ENCODE data around the gene DPPA5.
A peak's percentile ranks its signal among the peaks of the same experiment; 100 is the strongest.
"Not testable (repeated sequence)": the region's sequence is repeated elsewhere in the genome, so short reads cannot be mapped to it uniquely, and the experiment has no call there.

Gene DPPA5

GRCh38 chr6:73367761-73368355, 13.8 kb upstream of the DPPA5 start:
- FAIRE-seq (no peak), DNase-seq (ENCODE audit: extremely low spot score, insufficient read length, low read depth) (no peak)

DNA sequence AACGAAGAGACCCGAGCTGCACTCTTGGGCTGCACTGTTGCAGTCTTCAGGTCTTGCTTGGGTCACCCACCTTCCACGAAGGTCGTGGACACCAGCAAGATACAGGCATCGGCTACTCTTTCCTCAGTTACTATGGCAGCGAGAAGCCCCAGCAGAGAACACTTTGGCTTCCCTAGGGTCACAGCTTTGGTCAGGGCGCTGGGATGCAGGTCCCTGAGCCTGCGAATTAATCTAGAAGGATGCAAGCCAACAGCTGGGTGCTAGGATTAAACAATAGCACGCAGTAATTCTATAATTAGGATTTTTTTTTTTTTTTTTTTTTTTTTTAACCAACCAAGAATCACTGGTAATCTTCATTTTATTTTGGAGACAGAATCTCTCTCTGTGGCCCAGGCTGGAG, 10.5 kb upstream of the DPPA5 start:
- FAIRE-seq: no peak

GRCh38 chr6:73364121-73364520, 10.0 kb upstream of the DPPA5 start:
- DNase-seq (ENCODE audit: extremely low spot score, insufficient read length, low read depth) (no peak), FAIRE-seq (no peak)

More for the DNA sequence above, 10.5 kb upstream of the DPPA5 start:
- DNase-seq (ENCODE audit: extremely low spot score, insufficient read length, low read depth): no peak

- no peak for FAIRE-seq
- DNase-seq (ENCODE audit: extremely low spot score, insufficient read length, low read depth): no peak
Observed at GRCh38 chr6:73363537-73363875, 9.4 kb upstream of the DPPA5 start.

GRCh38 chr6:73362869-73363536, 8.9 kb upstream of the DPPA5 start:
- no peak for FAIRE-seq
- DNase-seq (ENCODE audit: extremely low spot score, insufficient read length, low read depth): no peak

DNA sequence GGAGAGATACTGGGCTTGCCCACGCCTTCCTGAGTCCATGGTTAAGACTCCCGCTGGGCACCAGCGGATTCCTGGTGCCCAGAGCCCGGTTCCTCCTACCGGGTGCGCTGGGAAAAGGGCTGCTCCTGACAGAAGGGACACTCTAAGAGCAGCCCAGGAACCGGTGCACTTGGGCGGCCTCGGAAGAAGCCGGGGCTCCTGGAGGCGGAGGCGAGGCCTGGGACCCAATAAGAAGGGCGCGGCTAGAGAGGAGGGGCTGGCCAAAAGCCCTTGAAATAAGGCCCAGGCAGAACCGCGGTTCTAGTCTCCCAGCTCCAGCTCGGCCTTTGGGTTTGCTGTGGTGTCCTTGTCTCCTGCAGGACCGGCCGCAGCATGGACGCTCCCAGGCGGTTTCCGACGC, 8.3 kb upstream of the DPPA5 start, which contains the start of gene KHDC3L:
Gene KHDC3L (plus strand): TSS at position 301 of the 400 bp plus-strand sequence. CDS start 72 bp downstream, at position 373.
- no peak for DNase-seq (ENCODE audit: extremely low spot score, insufficient read length, low read depth)
- FAIRE-seq: no peak

DNA sequence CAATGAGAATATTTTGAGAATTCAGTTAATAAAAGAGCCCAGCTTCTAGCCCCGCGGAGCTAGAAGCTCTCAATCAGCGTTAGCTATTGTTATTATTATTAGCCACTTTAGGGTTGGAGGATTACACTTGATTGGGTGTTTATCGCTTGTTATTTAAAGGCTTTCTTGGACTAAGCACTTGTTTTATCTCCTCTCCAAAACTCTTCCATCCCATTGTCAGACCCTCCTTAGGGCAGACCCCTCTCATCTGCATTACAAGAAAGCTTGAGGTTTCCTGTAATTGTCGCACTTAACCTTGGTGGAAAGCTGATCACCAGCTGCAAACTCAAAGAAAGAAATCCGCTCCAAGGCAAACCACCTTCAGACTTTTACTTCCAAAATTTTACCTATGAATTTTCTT, 4.8 kb downstream of the DPPA5 start:
- FAIRE-seq: no peak
- no peak for DNase-seq (ENCODE audit: extremely low spot score, insufficient read length, low read depth)

DNA sequence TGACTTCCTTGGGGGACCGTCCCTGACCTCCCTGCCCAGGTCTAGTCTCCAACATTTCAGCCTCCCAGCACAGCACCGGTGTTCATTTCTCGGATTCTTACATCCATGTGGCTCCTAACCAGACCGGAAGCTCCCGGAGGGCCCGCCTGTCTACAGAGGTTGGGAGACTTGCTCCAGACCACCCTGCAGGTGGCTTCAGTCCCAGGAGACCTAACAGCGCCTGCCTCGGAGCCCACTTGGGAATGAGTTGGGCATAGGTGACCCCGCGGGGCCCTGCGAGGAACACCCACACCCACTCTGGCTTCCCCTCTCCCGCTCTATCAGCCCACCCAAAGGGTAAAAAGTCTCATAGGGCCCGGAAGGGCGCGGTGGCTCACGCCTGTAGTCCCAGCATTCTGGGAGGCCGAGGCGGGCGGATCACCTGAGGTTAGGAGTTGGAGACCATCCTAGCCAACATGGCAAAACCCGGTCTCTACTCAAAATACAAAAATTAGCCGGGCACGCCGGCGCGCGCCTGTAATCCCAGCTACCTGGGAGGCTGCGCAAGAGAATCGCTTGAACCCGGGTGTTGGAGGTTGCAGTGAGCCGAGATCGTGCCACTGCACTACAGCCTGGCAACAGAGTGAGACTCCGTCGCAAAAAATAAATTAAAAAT, 5.4 kb downstream of the DPPA5 start:
- no peak for DNase-seq (ENCODE audit: extremely low spot score, insufficient read length, low read depth)
- FAIRE-seq: no peak

- DNase-seq (ENCODE audit: extremely low spot score, insufficient read length, low read depth) (no peak), FAIRE-seq (no peak)
Observed at GRCh38 chr6:73343164-73343563, 10.9 kb downstream of the DPPA5 start.

GRCh38 chr6:73342174-73342573, 11.9 kb downstream of the DPPA5 start:
- DNase-seq (ENCODE audit: extremely low spot score, insufficient read length, low read depth) (no peak), FAIRE-seq (no peak)

- DNase-seq (ENCODE audit: extremely low spot score, insufficient read length, low read depth) (no peak), FAIRE-seq (no peak)
Observed at GRCh38 chr6:73341335-73341734, 12.7 kb downstream of the DPPA5 start.

DNA sequence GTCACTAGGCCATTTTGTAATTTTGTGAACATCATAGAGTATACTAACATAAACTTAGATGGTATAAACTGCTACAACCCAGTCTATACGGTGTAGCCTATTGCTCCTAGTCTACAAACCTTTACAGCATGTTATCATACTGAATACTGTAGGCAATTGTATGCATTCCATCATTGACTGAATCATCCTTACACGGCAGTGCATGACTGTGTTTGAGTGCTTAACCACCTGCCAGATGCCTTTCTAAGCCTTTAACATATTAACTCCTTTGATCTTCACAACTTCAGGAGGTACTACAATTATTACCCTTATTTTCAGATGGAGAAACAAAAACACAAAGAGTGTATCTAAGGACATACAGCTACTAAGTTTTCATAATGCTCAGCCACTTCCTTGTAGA, 14.0 kb downstream of the DPPA5 start:
- DNase-seq (ENCODE audit: extremely low spot score, insufficient read length, low read depth): no peak
- no peak for FAIRE-seq

DNA sequence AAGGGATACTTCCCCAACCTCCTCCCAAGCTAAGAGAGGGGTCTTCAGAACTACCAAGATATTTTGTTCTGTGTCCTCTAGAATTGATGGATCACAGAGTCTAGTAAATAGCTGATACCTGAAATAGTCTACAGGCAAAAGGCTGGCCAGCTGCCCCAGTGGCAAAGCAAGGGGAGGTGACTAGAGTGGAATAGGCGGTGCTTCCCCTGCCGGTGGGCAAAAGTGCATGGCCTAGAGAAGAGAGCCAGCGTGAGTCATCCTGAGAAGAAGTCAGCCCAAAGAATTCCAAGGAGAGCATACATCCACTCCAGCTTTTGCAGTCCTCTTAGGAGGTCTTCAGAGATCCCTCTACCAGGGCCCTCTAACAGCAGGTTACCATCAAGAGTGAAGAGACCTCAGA, 14.7 kb downstream of the DPPA5 start:
- DNase-seq (ENCODE audit: extremely low spot score, insufficient read length, low read depth) (no peak), FAIRE-seq (no peak)

DNA sequence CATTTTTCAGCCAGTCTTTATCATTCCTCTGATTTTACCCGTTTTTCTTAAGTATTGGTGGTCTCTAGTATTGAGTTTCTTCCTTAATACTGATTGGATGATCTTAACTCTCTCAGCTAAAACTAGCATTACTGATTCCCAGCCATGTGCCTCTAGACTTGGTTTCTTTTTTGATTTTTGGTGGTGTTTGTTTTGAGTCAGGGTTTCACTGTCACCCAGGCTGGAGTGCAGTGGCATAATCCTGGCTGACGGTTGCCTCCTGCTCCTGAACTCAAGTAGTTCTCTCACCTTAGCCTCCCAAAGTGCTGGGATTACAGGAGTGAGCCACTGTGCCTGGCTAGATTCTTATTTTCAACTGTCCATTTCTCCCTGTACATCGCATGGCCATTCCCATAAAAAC, 24.9 kb downstream of the DPPA5 start:
- FAIRE-seq (no peak), DNase-seq (ENCODE audit: extremely low spot score, insufficient read length, low read depth) (no peak)

DNA sequence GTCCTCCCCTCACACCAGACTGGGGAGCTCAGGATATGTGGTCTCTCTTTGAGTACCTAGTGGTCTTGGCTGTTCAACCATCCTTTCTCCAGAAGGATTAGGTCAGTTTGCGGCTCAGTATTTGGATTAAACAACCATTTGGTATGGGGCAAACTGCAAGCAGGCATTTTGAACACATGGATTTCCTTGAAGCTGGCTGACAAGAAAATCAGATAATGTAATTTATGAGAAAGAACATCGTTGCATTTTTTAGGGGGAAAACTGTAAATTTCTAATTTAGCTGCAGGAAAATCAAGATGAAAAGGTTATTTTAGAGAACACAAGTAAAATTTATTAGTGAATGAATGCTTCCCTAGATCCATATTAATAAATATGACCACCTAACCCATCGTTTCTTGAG, 25.3 kb downstream of the DPPA5 start:
- DNase-seq (ENCODE audit: extremely low spot score, insufficient read length, low read depth): no peak
- no peak for FAIRE-seq

DNA sequence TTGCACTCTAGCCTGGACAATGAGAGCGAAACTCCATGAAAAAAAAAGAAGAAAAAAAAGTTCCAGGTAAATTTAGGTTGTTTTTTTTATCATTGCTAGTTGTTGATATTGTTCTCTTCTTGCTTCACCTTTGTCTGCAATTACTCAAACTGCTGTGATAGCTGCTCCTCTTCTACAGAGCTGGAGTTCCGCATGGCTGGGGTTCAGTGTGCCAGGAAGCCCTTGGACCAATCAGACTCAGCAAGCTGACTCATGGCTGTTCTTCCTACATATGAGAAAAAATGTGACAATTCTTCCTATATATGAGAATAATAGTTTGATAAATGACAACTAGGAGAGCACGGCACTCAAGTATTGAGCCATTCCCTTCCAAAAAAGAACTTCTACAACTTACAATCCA, 28.4 kb downstream of the DPPA5 start:
- DNase-seq (ENCODE audit: extremely low spot score, insufficient read length, low read depth) (no peak), FAIRE-seq (no peak)

GRCh38 chr6:73323323-73323722, 30.8 kb downstream of the DPPA5 start:
- FAIRE-seq (no peak), DNase-seq (ENCODE audit: extremely low spot score, insufficient read length, low read depth) (no peak)

DNA sequence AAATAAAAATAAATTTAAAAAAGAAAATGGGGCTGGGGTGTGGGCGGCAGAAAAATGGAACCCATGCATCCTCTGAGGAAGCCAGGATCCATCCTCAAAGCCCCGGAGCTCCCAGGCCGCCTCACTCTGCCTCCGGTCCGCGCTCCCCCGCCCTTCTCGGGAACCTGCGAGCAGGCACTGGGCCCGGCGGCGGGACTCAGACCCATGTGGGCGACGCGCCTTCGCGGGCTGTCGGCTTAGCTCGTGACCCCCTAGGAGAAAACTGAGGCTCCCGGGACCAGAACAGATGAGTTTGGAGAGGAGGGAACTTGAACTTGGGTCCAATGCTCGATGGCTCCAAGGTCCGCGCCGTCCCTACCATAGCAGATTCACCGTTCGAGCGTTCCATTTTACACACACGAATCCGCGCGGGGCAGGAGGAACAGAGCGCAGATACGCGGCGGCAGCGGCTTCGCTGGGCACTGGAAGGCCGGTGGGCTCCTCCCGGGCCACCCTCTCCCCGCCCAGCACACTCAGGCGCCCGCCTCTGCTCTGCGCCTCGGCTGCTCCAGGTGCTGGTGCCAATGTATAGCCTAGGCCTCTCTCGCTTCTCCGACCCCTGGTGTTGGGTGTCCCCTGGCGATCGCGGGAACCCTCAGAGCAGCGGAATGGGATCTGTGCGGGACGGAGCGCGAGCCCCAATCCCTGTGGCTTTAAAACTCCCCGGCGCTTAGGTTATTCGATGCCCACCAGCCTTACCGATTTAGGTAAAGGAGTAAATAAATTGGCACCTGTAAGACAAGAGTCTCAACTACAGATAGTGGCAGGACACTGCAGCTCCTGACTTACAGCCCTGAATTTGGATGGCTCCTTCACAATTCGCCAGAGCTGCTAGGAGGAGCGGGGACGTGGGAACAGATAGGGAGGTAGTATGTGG, 39.2 kb downstream of the DPPA5 start:
- FAIRE-seq (no peak), DNase-seq (ENCODE audit: extremely low spot score, insufficient read length, low read depth) (no peak)

DNA sequence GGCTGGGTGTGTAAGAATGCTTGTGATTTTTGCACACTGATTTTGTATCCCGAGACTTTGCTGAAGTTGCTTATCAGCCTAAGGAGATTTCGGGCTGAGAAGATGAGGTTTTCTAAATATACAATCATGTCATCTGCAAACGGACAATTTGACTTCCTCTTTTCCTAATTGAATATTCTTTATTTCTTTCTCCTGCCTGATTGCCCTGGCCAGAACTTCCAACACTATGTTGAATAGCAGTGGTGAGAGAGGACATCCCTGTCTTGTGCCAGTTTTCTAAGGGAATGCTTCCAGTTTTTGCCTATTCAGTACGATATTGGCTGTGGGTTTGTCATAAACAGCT, 43.6 kb downstream of the DPPA5 start:
- not testable (repeated sequence) for FAIRE-seq; DNase-seq (ENCODE audit: extremely low spot score, insufficient read length, low read depth)

DNA sequence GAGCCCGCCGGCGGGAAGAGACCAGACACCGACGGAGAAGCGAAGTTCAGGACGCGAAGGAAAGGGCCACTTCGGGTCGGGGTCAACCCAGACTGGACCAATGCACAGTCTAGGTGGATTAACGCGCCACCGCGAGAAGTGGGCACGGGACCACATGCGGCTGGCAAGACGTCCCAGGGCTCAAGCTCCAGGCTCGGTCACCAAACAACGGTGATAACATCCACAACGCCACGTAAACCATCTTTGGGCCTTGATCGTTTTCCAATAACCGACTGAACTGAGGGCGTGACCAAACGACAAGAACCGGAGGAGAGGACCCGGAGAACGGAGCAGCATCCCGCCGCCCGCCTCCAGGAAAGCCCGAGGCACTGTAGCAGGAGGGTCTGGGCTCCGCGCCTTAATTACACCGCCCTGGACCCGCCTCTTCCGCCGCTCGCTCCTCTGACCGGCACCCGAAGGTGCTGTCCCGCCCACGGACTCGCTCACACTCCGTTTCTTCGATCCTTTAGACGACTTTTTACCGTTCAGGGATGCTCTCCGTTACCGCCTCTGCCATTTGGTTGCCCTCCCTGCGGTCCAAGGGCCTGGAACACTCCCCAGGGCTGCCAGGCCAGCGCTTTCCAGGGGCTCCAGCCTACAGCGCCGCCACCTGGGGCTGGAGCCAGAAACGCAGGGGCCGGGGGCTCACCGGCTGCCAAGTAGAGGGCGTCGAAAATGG, 44.1 kb downstream of the DPPA5 start:
- DNase-seq (ENCODE audit: extremely low spot score, insufficient read length, low read depth): peak; percentile 75

More for the DNA sequence above, 44.1 kb downstream of the DPPA5 start:
- FAIRE-seq: peak; percentile 83

Measured in GM18507 (cell line).